A172 (cell line): Measurements from ENCODE around the gene MUSTN1. TPM values are rescaled to one million over a fixed set of nuclear protein-coding genes. Genes with fewer than 3 reads are reported as not detected.

ENCODE experiments used
- DNase-seq: peaks from one replicate; pipeline ENCODE4 v3.0.0-alpha.2; 2015; ENCODE audit warnings: low spot score
- total RNA-seq: library from RNA; depleted of rRNA; stranded (reverse); fragments of >200 nt; shearing (Covaris generic); gene quantifications from 2 replicates; pipeline ENCODE4 v1.2.3, GENCODE V29; 2014

MUSTN1 gene
- total RNA-seq, 1 experiment from 2014 or later, result 0.22 TPM

DNA sequence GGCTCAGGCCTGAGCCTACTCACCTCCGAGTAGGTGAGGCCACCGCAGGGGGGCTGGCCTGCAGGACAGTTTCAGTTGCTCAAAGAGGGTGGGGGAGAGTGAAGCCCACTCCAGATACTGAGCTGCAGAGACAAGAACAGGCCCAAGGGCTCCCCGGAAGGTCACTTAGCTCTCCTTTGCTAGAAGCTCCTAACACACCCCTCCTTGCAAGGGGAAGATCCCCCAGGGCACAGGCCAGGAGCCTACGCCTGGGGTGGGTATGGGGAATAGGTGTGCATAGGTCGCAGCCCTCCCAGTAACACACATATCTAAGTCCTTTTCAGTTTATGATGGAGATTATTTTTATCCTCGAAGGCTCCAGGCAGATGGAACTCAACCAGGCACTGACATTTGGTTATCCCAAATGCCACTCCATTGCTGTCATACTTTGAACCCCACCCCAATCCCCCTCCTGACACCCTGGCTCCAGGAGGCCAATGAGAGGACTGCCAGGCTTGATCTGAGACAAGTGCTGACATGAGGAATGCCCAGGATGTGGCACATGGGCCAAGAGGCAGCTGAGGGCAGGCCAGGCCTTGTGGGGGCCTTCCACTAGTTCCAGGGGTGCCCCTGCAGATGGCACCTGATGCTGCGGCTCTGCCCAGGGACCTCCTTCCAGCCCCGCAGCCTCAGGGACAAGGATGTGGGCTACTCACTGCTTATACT lies 1.1 kb upstream of the MUSTN1 start:
- DNase-seq, result no peak

DNA sequence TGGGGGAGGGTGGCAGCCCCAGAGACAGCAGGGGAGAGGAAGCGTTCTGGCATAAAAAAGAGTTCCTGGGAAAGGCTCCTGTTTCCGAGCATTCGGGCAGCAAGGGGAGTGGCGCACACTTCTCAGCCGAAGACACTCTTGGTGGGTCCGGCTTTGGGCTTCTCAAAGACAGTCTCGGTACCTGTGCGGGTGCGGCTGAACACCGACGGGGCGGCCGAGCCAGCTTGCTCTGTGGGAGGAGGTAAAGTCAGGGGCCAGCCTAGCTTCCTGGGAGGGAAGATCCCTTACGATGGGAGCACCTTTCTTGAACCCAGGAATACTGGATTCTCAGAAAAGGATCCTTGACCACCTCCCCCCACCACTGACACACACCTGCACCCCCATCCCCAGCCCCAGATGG lies 1.6 kb downstream of the MUSTN1 start:
- DNase-seq, result no peak

DNA sequence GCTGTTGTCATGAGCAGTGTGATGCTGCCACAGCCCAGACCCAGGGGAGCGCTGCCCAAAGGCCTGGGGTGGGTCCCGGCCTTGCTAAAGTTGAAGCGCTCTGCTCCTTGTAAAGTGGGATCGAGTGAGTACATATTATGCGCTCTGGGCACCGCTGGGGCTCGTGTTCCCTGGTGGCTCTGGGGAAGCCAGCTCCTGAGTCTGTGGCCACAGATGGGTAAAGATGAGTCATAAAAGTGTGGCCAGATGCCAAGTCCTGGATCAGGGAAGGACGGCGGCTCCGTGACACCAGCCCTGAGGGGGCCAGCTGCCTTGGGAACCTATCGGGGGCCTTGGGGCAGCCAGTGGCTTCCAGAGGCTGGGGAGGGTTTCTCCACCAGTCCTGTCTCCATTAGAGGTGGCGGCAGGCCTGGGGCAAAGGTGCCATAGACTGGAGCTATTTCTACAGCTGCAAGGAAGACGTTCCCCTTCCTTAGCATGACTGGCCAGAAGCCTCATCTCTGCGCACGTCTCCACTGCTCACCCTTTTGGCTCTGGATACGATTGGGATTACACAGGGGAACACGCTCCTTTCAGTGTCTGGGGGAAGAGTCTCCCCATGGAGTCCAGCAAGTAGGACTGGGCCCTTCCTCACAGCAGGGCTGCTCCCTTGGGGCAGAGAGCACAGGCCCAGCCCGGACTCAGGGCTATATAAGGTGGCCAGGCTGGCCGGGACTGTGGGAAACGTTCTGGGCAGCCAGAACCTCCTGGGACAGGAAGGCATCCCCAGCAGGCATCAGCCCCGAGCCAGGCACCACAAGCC lies 3.1 kb downstream of the MUSTN1 start:
- DNase-seq, result peak; percentile 83

DNA sequence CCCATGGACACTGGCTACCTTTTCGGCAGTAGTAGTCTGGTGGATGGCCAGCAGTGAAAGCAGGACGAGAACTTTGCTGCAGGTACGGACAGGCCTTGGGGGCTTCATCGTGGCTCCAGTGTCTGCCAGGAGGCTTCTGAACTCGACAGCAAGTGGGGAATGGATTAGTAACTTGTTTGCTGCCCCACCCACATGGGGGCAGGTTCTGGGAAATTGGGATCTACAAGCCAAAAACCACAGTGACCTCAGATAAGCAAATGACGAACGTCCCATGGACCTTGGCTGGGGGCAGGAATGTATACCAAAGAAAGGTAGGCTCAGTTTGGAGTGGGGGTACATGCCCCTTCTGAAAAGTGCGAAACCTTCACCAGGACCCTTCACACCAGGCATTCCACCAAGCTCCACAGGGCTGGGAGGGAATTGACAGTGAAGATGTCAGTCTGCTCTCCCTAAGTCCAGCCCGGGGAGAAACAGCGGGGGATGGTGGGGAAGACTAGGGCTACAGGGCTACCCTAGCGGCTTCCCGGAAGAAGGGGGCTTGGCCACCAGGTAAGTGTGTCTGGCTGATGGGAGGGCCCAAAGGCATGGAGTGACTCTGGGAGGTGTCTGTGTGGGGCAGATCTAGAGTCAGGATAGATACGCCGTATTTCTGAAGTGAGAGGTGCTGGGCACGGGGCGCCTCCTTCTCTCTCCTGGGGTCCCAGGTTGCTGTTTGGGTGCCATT lies 4.1 kb downstream of the MUSTN1 start, which contains the start of gene ITIH4:
TSS of gene ITIH4 (minus strand) at position 138 of the 724 bp plus-strand sequence. CDS start at position 108, 30 bp downstream.
- DNase-seq, result no peak

DNA sequence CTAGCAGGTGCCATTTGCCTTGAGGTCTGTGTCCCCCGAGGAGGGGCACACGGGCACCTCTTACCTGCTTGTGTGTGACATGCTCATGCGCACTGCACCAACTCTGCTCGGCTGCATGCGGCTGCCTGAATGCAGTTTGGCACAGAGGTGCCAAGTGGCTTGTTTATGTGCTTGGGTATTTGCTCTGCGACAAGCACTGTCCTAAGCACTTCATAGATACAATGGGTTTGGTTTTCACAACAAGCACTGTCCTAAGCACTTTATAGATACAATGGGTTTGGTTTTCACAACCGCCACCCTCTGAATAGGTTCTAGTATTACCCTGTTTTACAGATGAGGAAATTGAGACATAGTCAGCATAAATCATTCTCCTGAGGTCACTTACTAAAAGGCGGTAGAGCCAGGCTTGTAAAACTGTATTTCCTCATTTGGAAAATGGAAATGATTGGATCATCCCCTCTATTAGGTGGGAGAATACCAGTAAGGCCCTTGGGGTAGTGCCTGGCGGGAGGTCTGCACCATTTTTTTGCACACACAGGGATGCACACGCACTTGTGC lies 4.8 kb downstream of the MUSTN1 start:
- no peak for DNase-seq

- no peak for DNase-seq
Observed at GRCh38 chr3:52829482-52829881, 5.3 kb downstream of the MUSTN1 start.

- no peak for DNase-seq
Observed at GRCh38 chr3:52827866-52828376, 6.9 kb downstream of the MUSTN1 start.

DNA sequence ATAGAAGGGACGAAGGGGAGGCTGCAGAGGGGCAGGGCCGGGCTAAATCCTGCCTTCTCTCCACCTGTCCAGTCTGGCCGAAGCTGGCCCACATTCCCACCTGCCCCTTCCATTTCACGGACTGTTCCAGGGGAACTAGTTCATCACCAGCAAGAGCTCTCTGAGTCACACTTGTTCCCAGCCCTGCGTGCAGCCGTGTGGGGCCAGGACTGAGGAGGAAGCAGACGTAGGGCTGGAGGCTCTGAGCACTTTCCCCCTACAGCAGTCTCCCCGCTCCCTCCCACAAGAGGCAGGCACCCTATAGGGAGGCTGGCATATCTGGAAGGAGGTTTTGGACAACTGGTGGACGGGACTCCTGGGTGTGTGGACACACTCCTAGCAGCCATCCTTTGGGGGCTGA lies 7.4 kb downstream of the MUSTN1 start:
- no peak for DNase-seq

GRCh38 chr3:52824037-52824436 lies 10.8 kb downstream of the MUSTN1 start:
- no peak for DNase-seq

DNA sequence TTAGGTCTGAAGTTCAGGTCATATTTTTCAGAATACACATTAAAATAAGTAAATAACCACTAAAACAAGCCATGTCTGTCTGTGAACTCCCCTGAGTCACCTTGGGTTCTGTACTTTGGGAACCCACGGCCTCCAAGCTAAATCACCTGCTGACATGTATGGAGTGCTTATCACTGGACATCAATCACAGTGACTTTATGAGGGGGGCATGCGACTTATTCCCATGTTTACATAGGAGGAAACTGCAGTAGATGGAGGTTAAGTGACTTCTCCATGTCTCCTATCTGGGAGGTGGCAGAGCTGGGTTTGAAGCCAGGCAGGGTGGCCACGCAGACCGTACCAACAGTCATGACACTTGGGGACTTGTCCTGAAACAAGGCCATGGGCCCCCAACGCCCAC lies 12.5 kb downstream of the MUSTN1 start:
- no peak for DNase-seq

- DNase-seq, result no peak
Observed at GRCh38 chr3:52820736-52821135, 14.1 kb downstream of the MUSTN1 start.

- DNase-seq, result no peak
Observed at GRCh38 chr3:52819936-52820335, 14.9 kb downstream of the MUSTN1 start.

DNA sequence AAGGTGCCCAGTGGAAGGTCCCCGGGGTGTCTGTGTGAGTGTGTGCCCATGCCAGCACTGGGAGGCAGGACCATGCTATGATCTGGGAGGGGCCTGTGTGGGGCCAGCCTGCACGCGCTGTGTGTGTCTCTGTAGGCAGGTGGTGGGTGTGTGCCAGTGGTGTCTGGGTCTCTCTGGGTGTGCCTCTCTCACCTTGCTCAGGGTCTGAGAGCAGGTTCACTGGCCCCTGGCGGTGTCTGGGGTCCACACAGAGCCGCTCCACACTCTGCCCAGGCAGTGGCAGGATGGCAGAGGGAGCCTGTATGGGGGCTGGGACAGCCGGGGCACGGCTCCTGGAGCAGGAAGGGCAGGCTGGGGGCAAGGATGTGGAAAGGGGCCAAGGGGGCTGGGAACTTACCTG lies 17.0 kb downstream of the MUSTN1 start:
- no peak for DNase-seq

DNA sequence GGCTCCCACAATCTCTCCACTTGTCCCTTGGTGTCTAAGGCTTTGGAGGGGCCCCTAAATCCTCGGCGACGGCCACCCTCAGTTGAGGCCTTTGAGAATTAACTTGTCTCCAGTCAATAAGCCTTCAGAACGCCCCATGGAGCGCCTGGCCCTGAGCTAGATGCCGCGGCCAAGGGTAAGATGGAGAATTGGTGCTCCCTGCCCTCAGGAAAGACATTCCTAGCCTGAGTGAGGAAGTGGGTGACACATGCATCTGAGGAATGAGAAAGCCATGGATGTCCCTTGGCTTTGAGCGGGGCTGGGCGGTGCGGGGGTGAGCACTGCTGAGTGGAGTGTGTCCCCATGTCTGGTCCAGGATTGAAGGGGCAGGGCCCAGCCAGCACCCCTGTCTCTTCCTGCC lies 17.6 kb downstream of the MUSTN1 start:
- DNase-seq, result no peak

- DNase-seq, result no peak
Observed at GRCh38 chr3:52816654-52817053, 18.2 kb downstream of the MUSTN1 start.

DNA sequence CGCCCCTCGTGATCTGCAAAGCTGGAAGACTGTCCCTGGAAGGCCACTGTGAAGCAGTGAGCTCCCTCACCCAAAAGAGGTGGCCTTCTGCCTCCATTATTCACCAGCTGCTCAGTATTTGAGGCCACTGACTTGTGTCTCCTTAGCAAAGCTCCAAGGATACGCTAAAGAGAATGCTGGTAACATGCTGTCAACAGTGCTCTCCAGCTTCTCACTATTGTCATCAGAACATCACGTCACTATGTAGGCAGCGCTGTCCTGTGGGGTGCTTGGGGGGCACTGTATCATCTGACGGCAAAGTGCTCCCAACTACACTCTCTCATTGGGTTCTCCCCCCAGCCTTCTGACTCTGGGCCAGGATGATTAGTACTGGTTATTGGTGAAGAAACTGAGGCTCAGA lies 18.6 kb downstream of the MUSTN1 start:
- DNase-seq, result no peak

- DNase-seq, result no peak
Observed at GRCh38 chr3:52813810-52814209, 21.0 kb downstream of the MUSTN1 start.

- no peak for DNase-seq
Observed at GRCh38 chr3:52811452-52812011, 23.3 kb downstream of the MUSTN1 start.

- DNase-seq, result no peak
Observed at GRCh38 chr3:52810923-52811322, 23.9 kb downstream of the MUSTN1 start.

GRCh38 chr3:52809662-52810377 lies 25.0 kb downstream of the MUSTN1 start:
- no peak for DNase-seq

GRCh38 chr3:52809149-52809548 lies 25.7 kb downstream of the MUSTN1 start:
- DNase-seq, result no peak
